ENCODE measurements around the gene GAA. TPM values are rescaled to one million over a fixed set of nuclear protein-coding genes. Genes with fewer than 3 reads are reported as not detected.

GAA gene
- total RNA-seq, 1 experiment from 2014 or later, result 30.3 TPM

GRCh38 chr17:80108036-80108971, 6.9 kb downstream of the GAA start:
- Histone ChIP-seq H3K9me3 (ENCODE audit: control insufficient read depth, low read depth, low read length) (no peaks in the 10 kb centered on the region), H3K18ac (ENCODE audit: insufficient read length, low read depth, low read length) (no peak overlapping the region), H3K23ac (ENCODE audit: insufficient read length, low read depth, low read length) (no peak overlapping the region), H4K8ac (replicated peaks; ENCODE audit: insufficient read length, low read depth, low read length) (no peak overlapping the region), H4K91ac (ENCODE audit: insufficient read length, low read depth, low read length) (no peak overlapping the region), H2BK15ac (ENCODE audit: low read depth, low read length) (no peak overlapping the region), H3K79me2 (ENCODE audit: insufficient read depth, low read length) (no peaks in the 10 kb centered on the region), H3K4me2 (ENCODE audit: insufficient read depth, insufficient read length, low read length) (no peak overlapping the region), H3K79me1 (ENCODE audit: insufficient read depth, low read depth, low read length, poor library complexity, severe bottlenecking) (no peaks in the 10 kb centered on the region), H3K56ac (ENCODE audit: insufficient read length, low read depth, low read length) (no peak overlapping the region), H4K20me1 (ENCODE audit: control insufficient read depth, insufficient read depth, insufficient read length) (no peaks in the 10 kb centered on the region), H3K14ac (ENCODE audit: insufficient read depth, low read length) (no peak overlapping the region), H2BK12ac (ENCODE audit: insufficient read length, low read depth, low read length) (no peak overlapping the region), H3K23me2 (ENCODE audit: insufficient read length, low read depth, low read length, poor library complexity, severe bottlenecking) (no peaks in the 10 kb centered on the region), H3T11ph (ENCODE audit: low read length) (no peak overlapping the region), H3K27me3 (ENCODE audit: insufficient read depth, low read length) (no peaks in the 10 kb centered on the region), H3K27ac (ENCODE audit: insufficient read length, low read depth, low read length) (no peak overlapping the region), H2BK20ac (ENCODE audit: low read depth, low read length, poor library complexity, severe bottlenecking) (no peak overlapping the region), H4K5ac (ENCODE audit: insufficient read length, low read depth, low read length) (no peak overlapping the region), H3K4me1 (ENCODE audit: insufficient read depth, low read length) (no peaks in the 10 kb centered on the region), H3K4ac (ENCODE audit: low read depth, low read length) (no peak overlapping the region), H3K9ac (ENCODE audit: extremely low read depth, insufficient read length, low read length) (no peak overlapping the region), H2AK5ac (ENCODE audit: insufficient read length, low read length) (no peak overlapping the region), H2BK120ac (ENCODE audit: low read depth, low read length, poor library complexity, severe bottlenecking) (no peak overlapping the region), H2BK5ac (ENCODE audit: insufficient read length, low read length) (no peak overlapping the region), H2AFZ (ENCODE audit: low read length) (no peak overlapping the region)
- peaks cover 0 to 7% (median under 1%) of the 10 kb centered on the region in 3 experiments; a peak in 3 of 7 replicates for H3K36me3 Mint-ChIP-seq (ENCODE audit: insufficient read depth in 1 of 3, low read depth in 3 of 3)
- peak; percentile 15 for DNase-seq
- H3K27ac Mint-ChIP-seq, result no peak overlapping the region; a peak in 1 of 7 replicates
- no peak overlapping the region for H3K4me3 Mint-ChIP-seq
- no peaks in the 10 kb centered on the region for H3K9me3 Mint-ChIP-seq
- H3K4me1 Mint-ChIP-seq, result peaks cover 16 to 27% of the 10 kb centered on the region in 2 experiments
- no CpG with 5 or more reads among the region's 40 CpGs for WGBS (ENCODE audit: extremely low coverage, insufficient read length, low lambda C conversion rate)
- H3K27me3 Mint-ChIP-seq (ENCODE audit: low read depth), result no peaks in the 10 kb centered on the region; the same call in 1 of the 2 replicates
- TF ChIP-seq, protein P1, sequence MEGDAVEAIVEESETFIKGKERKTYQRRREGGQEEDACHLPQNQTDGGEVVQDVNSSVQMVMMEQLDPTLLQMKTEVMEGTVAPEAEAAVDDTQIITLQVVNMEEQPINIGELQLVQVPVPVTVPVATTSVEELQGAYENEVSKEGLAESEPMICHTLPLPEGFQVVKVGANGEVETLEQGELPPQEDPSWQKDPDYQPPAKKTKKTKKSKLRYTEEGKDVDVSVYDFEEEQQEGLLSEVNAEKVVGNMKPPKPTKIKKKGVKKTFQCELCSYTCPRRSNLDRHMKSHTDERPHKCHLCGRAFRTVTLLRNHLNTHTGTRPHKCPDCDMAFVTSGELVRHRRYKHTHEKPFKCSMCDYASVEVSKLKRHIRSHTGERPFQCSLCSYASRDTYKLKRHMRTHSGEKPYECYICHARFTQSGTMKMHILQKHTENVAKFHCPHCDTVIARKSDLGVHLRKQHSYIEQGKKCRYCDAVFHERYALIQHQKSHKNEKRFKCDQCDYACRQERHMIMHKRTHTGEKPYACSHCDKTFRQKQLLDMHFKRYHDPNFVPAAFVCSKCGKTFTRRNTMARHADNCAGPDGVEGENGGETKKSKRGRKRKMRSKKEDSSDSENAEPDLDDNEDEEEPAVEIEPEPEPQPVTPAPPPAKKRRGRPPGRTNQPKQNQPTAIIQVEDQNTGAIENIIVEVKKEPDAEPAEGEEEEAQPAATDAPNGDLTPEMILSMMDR (conservative IDR thresholded peaks at IDR 0.05), result no peak

All from H9 (cell line).